Measurements from ENCODE around the gene OOSP2.
"Not testable (repeated sequence)": the region's sequence is repeated elsewhere in the genome, so short reads cannot be mapped to it uniquely, and the experiment has no call there.

OOSP2 gene

GRCh38 chr11:60040109-60040508, at the start of gene OOSP2:
Gene OOSP2, plus strand, starts transcription at chr11:60040409. Its CDS starts 51 bp downstream, at chr11:60040460.
- no peak for DNase-seq

- DNase-seq = no peak
Measured at GRCh38 chr11:59990421-59990820, 49.8 kb upstream of the OOSP2 start.

- no peak for DNase-seq
Measured at GRCh38 chr11:59992425-59992824, 47.8 kb upstream of the OOSP2 start.

GRCh38 chr11:59997800-59998199, 42.4 kb upstream of the OOSP2 start:
- DNase-seq = no peak

GRCh38 chr11:59999691-60000090, 40.5 kb upstream of the OOSP2 start:
- DNase-seq = no peak

GRCh38 chr11:60003729-60004128, 36.5 kb upstream of the OOSP2 start:
- DNase-seq = no peak

GRCh38 chr11:60005360-60005759, 34.8 kb upstream of the OOSP2 start:
- DNase-seq = no peak

- no peak for DNase-seq
Measured at GRCh38 chr11:60016881-60017280, 23.3 kb upstream of the OOSP2 start, which contains the start of gene OOSP4B. Gene OOSP4B, plus strand, starts transcription at chr11:60017181.

GRCh38 chr11:60018058-60018457, 22.2 kb upstream of the OOSP2 start:
- DNase-seq = no peak

- not testable (repeated sequence) for DNase-seq
Measured at GRCh38 chr11:60020376-60020775, 19.8 kb upstream of the OOSP2 start.

- no peak for DNase-seq
Measured at GRCh38 chr11:60029015-60029632, 11.1 kb upstream of the OOSP2 start.

- DNase-seq = not testable (repeated sequence)
Measured at GRCh38 chr11:60050422-60050821, 10.2 kb downstream of the OOSP2 start.

- DNase-seq = not testable (repeated sequence)
Measured at GRCh38 chr11:60050839-60051238, 10.6 kb downstream of the OOSP2 start.

- no peak for DNase-seq
Measured at GRCh38 chr11:60056349-60056969, 16.2 kb downstream of the OOSP2 start, which contains the start of gene MS4A3. Gene MS4A3, plus strand, starts transcription at chr11:60056665. Its CDS starts 4,496 bp downstream, at chr11:60061161.

- no peak for DNase-seq
Measured at GRCh38 chr11:60059052-60059451, 18.8 kb downstream of the OOSP2 start.

- no peak for DNase-seq
Measured at GRCh38 chr11:60059521-60060240, 19.5 kb downstream of the OOSP2 start.

- DNase-seq = no peak
Measured at GRCh38 chr11:60064111-60064510, 23.9 kb downstream of the OOSP2 start.

- DNase-seq = no peak
Measured at GRCh38 chr11:60065801-60066200, 25.6 kb downstream of the OOSP2 start.

- DNase-seq = no peak
Measured at GRCh38 chr11:60069450-60069849, 29.2 kb downstream of the OOSP2 start.

- not testable (repeated sequence) for DNase-seq
Measured at GRCh38 chr11:60071644-60072043, 31.4 kb downstream of the OOSP2 start.

GRCh38 chr11:60077216-60077817, 37.1 kb downstream of the OOSP2 start:
- DNase-seq = no peak

GRCh38 chr11:60077981-60078380, 37.8 kb downstream of the OOSP2 start:
- no peak for DNase-seq

GRCh38 chr11:60078745-60079144, 38.5 kb downstream of the OOSP2 start:
- DNase-seq = no peak

- DNase-seq = no peak
Measured at GRCh38 chr11:60080535-60080934, 40.3 kb downstream of the OOSP2 start.

Measured in amniotic stem cell (primary cell).